HL-60 (cell line): Measurements from ENCODE around the gene SMIM14.

ENCODE experiments used
- DNase-seq, 2 experiments: peaks; one replicate each; pipeline ENCODE4 v3.0.0-alpha.2; 2010 to 2020; ENCODE audit warnings: low read depth in 1 of 2, low spot score in 1 of 2
- H3K27ac ChIP-seq: fragments of 250-450 bp; sonication (Bioruptor Pico); replicated peaks from 2 replicates; pipeline ENCODE4 v1.5.1; 2020; ENCODE audit warnings: mild to moderate bottlenecking, moderate library complexity
- H3K27me3 ChIP-seq: fragments of 250-450 bp; sonication (Bioruptor Pico); 2 replicates; pipeline ENCODE4 v1.5.1; 2021; ENCODE audit warnings: mild to moderate bottlenecking, moderate library complexity; ENCODE audit not compliant: insufficient read depth, poor library complexity, severe bottlenecking
- H3K4me3 ChIP-seq: replicated peaks from 2 replicates; pipeline ENCODE4 v1.5.1; 2011; ENCODE audit warnings: mild to moderate bottlenecking, control low read depth, low read length; ENCODE audit not compliant: insufficient read depth
- CTCF ChIP-seq: IDR thresholded peaks from one replicate; pipeline ENCODE4 v1.5.1; 2011; ENCODE audit warnings: low read length, control low read depth, inconsistent platforms; ENCODE audit not compliant: insufficient read depth
- GABPA ChIP-seq: IDR thresholded peaks from 2 replicates; pipeline ENCODE4 v1.6.1; 2012; ENCODE audit warnings: low read depth
- POLR2AphosphoS5 ChIP-seq: IDR thresholded peaks from 2 replicates; pipeline ENCODE4 v1.6.1; 2012; ENCODE audit warnings: low read depth
- REST ChIP-seq: IDR thresholded peaks from 2 replicates; pipeline ENCODE4 v1.6.1; 2012; ENCODE audit warnings: low read depth; ENCODE audit not compliant: insufficient replicate concordance
- SPI1 ChIP-seq: IDR thresholded peaks from 2 replicates; pipeline ENCODE4 v1.6.1; 2012; ENCODE audit warnings: low read depth, mild to moderate bottlenecking, borderline replicate concordance

Gene SMIM14

DNA sequence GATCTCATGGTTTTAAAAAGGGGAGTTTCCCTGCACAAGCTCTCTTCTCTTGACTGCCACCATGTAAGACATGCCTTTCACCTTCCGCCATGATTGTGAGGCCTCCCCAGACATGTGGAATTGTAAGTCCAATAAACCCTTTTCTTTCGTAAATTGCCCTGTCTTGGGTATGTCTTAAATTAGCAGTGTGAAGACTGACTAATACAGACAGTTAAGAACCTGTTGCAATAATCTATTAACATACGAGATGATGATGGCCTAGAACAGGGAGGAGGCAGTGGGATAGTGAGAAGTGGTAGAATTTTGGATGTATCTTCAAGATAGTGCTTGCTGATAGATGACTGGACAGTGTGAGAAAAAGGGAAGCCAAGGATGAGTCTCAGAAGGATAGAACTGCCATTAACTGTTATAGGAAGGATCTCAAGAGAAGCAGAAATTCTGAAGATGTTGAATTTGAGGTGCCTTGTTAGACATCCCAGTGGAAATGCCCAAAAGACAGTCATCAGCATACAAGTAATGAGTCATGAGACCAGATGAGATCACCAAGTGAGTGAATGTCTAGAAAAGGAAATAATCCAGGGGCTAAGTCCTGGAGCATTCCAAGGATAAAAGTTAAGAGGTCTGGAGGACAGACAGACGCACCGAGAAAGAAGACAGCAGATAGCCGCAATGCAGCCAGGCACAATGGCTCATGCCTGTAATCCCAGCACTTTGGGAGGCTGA is 72.6 kb downstream of the SMIM14 start:
- TF ChIP-seq CTCF (no peak), GABPA (no peak), POLR2AphosphoS5 (no peak), SPI1 (no peak), REST (no peak)
- no peak overlapping the region for H3K27ac ChIP-seq
- no peaks in the 10 kb centered on the region for H3K27me3 ChIP-seq
- DNase-seq = no peak
- no peak overlapping the region for H3K4me3 ChIP-seq

DNA sequence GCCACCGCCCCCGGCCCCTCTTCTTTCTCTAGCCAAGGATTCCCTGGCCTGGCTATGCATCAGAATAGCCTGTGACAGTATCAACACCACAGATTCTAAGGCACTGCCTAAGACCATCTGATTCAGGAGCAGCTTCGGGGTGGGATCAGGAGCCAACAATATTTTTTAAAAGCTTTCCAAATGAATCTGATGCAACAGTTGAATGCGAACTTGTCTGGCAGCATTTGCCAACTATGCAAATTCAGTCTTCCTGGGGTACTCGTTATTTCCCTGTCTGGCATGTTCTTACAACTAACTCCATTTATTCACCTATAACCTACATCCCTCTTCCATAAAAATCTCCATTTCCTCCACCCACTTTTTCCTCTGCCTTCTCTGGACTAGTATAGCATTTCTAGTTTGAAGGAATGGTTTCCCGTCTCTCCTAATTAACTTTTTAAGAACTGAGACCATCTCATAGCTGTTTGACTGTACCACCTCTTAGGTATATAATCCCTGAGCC is 75.3 kb downstream of the SMIM14 start:
- TF ChIP-seq SPI1 (no peak), GABPA (no peak), CTCF (no peak), REST (no peak), POLR2AphosphoS5 (no peak)
- DNase-seq = no peak
- Histone ChIP-seq H3K27me3 (no peaks in the 10 kb centered on the region), H3K4me3 (no peak overlapping the region), H3K27ac (no peak overlapping the region)

GRCh38 chr4:39562792-39563191 is 75.9 kb downstream of the SMIM14 start:
- H3K27me3 ChIP-seq = no peaks in the 10 kb centered on the region
- no peak overlapping the region for H3K4me3 ChIP-seq
- no peak overlapping the region for H3K27ac ChIP-seq
- TF ChIP-seq SPI1 = no peak
- no peak for TF ChIP-seq REST
- DNase-seq = no peak
